Measurements from ENCODE around the gene NID1.

Gene NID1

DNA sequence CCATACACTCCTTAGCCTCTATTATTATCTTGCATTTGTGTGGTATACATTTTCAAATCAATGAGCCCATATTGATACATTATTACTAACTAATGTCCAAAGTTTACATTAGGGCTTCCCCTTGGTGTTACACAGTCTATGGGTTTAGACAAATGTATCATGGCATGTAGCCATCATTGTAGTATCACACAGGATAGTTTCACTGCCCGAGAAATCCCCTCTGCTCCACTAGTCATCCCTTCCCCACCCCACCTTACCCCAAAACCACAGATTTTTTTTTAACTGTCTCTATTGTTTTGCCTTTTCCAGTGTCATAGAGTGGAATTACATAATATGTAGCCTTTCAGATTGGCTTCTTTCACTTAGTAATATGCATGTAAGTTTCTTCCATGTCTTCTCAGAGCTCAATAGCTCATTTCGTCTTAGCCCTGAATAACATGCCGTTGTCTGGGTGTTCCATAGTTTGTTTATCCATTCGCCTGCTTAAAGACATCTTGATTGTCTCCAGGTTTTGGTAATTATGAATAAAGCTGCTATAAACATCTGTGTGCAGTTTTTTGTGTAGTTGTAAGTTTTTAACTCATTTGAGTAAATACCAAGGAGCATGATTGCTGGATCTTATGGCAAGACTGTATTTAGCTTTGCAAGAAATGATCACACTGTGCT is 111.8 kb downstream of the NID1 start:
- DNase-seq: no peak

DNA sequence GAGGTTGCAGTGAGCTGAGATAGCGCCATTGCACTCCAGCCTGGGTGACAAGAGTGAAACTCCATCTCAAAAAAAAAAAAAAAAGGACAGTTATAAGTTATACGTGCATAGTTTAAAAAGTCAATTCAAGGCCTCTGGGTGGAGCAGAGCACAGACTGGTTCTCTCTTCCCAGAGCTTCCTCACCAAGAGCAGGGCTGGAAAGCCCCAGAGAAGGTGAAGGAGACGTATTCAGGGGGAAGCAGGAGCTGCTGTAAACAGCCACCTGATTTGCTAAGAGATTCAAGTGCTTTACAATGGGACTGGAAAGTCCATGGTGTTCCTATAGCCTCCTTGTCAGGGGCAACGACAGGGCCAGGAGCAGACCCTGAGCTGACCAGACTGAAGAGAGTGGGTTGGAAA is 113.2 kb downstream of the NID1 start:
- no peak for DNase-seq

DNA sequence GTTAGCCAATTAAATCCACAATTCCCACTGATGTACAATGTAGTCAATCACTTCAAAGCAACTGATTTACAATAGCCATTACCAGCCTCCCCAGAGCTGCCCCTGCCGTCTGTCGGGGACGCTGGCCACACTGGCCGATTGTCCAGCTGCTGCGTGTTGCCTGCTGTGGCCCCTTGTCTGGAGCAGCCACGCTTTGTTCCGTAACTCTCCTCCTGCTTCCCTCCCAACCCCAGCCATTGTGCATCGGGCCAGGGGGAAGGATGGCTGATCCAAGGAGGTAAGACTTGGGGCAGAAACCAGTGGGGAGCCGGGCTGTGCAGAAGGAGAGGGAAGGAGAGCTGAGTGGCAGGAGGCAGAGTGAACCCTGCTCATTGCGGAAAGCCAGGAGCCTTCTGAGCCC is 114.6 kb downstream of the NID1 start:
- DNase-seq: no peak

DNA sequence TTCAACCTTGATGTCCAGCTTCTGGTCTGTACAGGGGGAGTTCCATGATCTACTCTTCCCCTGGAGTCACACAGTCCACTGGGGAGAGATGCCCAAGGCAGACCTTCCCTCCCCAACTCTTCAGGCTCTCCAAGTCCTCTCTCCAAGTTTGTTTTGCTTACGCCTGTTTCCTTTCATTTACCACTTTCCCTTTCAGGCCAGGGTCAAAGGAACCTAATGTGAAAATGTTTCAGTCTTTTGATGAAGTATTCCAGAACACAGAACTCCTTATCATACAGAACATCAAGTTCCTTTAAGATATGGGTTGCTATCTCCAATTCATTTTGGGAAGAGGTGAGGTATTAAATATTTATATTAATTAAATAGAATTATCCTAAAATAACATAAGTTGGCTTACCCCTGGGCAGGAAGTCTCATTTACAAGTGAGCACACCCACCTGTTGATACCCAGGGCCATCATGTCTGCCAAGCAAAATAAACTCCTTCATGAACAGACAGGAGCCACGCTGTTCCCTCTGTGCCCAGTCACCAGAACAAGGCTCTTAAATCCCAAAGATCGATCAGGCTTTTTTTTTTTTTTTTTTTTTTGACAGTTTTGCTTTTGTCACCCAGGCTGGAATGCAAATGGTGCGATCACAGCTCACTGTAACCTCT is 116.0 kb downstream of the NID1 start:
- DNase-seq: no peak

DNA sequence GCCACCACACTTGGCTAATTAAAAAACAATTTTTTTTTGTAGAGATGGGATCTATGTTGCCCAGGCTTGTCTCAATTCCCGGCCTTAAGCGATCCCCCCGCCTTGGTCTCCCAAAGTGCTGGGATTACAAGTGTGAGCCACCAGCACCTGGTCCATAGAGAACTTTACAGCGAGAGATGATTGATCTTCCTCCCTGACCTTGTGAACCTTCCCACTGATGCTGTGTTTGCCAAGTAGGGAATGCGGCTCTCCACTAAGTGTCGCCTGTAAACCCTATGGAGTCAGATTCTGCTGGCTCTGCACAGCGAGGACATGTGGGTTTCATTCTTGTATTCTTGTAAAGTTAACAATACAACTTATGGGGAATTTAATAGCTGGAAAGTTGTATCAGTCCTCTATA is 116.9 kb downstream of the NID1 start:
- DNase-seq: no peak

DNA sequence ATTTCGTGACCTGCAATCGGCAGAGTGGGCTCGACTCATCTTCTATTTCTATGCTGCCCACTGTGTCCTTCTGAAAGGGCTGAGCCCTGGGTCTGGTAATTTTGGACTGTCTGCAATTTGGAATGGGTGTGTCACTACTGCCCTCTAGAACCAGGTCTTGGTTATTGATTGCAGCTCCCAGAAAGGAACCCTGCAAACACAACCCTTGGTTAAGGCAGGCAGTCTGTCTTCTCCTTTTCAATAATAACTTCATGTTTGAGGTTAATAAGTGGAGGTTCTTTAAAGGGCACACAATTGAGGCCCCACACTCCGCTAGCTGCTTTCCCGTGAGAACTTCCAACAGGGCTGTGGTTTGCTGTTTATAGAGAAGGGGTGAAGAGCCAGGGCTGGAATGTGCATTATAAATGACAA is 118.3 kb downstream of the NID1 start:
- DNase-seq: no peak

DNA sequence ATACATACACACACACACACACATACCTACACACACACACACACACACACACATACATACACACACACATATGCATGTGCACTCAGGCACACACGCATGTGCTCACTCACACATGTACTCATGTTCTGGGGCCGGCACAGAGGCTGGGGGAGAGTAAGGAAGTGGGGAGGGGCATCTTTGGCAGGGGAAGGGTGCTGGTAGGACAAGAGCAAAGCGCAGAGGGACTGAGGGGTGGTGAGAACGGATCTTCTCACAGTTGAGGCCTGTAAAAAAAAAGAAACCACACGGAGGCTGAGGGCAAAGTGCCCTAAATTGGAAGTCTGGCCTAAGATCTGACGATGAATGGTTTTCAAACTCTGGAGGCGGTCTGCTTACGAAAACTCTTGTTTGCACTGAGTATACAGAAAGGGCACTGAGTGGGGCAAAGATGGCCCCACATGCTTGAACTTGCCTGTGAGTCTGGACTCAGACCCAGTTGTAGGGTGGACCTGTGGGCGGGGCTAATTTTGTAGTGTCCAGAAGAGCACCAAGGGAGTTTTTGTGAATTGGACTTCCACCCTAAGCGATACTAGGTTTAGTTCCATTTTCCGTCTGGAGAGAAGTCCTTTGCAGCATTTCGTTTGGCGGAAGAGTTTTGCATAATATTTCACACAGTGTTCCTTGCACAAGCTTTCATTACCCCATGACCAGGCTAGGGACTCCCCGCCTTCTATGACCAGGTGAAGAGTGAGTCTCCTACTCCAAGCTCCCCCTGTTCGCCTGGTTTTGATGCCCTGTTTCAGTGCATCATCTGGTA is 118.9 kb downstream of the NID1 start:
- DNase-seq: no peak

DNA sequence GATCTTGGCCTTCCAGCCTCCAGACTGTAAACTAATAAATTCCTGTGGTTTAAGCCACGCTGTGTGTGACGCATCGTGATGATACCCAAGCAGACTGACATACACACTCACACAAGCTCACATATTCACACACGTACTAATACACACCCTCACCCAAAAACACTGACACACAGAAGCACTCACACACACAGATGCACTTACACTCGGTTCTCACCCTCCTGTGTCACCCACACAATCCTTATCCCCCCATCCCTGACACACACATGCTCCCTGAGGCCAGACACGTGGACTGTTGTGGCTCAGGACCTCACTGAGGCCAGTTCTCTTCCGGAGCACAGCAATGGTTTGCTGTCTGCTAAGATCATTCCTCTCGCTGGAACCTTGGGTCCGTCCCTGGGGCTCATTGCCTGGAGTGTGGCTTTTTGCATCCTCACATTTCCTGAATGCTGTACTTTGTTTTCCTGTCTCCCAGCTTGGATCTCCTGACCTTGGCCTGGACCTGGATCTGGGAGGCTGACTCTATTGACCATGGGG is 121.2 kb downstream of the NID1 start:
- DNase-seq: no peak

DNA sequence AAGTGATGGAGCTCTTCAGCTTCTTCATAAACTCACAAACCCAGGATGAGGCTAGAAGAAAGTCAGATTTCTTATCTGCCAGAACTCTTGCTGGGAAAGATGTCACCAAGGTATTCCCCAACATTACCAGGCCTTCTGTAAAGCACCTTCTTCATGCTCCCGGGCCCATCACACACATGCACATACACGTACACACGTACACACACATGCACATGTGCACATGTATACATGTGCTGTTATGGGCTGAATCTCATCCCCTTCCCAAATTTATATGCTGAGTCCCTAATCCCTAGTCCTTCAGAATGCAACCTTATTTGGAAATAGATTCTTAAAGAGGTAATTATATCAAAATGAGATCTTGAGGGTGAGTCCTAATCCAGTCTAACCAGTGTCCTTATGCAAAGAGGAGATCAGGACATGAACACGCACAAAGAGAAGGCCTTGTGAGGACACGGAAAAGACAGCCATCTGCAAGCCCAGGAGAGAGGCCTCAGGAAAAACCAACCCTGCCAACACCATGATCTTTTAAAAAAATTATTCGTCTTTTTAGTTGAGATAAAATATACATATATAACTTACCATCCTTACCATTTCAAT is 121.8 kb downstream of the NID1 start:
- no peak for DNase-seq

DNA sequence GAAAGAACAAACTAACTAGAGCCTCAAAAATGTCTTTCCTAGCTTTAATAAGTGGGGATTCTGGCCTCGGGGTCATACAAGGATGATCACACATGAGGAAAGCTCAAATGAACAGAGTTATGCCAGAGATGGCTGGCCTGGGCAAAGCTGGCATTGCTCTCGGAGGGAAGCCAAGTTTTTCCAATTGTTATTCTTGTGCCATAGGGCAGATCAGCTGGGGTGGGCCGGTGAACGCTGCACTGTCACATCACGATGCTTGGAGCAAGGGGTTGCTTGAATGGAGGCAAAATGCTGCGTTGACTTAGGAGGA is 122.3 kb downstream of the NID1 start:
- DNase-seq: no peak

DNA sequence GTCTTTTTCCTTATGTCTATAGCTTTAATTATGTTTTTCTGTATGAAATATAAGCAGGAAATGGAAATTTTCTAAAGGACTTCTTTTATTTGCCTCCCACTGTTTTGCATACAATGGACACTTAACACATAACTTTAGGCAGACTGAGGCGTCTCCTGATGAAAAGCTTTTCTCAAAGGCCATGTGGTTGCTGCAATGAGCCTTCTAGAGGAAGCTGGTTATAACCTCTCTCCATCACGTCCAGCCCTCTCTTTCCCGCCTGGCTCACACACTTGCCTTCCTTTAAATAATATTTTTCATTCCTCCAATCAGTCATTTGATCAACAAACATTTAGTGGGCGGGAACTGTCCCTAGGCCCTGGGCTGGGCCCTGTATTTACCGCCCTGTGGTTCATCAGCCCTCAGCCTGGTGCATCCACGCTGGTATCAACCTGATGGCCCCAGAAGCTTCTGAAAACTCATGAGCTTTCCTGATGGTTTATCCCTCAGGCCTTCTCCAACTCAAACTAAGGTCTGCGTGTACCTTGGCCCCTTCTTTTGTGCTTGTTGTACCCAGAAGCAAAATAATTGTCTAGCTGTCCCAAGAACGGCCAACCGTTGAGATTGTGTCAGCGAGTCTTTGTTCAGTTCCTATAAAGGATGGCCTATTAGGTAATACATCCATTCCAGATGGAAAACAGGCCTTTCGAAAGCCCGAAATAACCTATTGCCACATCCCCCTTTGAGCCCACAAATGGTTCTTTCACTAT is 122.8 kb downstream of the NID1 start:
- DNase-seq: no peak

DNA sequence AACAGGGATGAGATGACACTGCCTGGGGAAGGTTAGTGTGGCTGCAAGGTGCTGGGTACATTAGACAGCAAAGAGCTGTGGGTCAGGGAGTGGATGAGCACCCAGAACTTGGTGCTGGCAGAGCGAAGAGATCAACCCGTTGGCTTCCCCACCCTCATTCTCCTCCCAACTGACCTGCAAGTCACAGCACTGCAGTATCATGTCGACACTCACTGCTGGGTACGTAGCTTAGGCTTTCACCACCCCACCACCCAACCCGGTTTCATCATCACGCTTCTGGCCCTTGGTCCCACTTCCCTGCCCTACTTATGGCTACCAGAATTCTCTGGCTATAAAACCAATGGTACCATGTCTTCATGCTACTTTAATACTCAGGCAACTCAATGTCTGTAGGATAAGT is 124.6 kb downstream of the NID1 start:
- DNase-seq: no peak

DNA sequence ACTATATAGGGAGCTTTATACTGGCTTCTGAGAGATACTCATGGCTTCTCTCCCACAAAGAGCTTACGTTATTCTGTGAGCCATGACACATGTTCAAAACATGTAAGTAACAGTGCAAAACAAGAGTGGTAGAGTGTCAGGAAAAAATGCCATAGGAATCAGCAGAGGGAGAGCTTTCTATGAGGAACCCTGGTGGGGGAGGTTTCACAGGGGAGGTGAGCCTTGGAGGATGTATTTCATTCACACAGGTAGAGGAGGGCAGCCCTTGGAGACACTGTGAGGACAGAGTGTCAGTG is 125.5 kb downstream of the NID1 start:
- DNase-seq: no peak

DNA sequence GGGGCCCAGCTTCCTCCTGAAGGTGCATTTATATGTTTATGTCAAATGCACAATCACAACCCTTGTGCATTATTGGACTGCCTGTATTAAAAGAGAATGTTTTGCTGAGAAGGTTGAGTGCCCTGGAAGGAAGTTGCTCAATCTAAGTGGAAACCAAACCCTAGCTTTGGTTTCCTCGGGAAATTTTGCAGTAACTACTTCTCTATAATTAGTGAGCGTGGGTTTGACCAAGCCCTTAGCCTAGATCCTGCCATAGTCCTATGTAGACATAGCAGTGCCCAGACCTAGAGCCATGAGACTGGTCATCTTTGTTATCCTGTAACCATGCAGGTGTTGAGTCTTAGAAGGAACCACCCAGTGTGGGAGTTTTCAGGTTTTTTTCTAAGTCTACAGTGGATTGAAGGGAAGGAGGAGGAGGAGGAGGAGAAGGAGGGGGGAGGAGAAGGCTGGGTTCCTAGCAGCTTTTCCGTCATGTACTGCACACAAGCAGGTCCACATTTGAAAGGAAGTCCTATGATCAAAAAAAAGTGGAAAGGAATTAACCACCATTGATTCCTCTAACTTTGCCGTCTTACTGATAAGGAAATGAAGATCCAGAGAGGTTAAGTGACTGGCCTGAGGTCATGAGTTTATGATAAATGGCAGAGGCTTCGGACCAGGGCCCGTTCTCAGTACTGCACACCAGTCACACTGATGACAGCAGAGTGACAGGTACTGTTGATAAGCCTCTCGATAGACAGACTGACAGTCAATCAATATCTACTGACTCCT is 126.0 kb downstream of the NID1 start:
- DNase-seq: no peak

DNA sequence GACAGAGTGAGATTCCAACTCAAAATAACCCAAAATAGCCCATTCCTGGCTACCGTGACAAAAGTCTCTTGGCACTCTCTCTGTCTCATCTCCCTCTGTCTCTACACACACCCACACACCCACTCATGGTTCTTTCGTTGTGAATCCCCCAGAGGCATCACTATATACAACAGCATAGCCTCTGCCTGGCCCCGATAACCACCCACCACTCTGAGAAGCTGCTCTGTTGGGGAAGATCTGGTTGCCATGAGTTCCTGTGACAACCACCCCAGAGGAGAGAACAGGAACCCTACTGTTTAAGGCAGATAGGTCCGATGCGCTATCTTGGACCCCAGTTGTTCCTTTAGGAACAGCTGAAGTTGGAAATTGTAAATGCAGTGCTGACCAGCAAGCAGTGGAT is 127.8 kb downstream of the NID1 start:
- DNase-seq: no peak

DNA sequence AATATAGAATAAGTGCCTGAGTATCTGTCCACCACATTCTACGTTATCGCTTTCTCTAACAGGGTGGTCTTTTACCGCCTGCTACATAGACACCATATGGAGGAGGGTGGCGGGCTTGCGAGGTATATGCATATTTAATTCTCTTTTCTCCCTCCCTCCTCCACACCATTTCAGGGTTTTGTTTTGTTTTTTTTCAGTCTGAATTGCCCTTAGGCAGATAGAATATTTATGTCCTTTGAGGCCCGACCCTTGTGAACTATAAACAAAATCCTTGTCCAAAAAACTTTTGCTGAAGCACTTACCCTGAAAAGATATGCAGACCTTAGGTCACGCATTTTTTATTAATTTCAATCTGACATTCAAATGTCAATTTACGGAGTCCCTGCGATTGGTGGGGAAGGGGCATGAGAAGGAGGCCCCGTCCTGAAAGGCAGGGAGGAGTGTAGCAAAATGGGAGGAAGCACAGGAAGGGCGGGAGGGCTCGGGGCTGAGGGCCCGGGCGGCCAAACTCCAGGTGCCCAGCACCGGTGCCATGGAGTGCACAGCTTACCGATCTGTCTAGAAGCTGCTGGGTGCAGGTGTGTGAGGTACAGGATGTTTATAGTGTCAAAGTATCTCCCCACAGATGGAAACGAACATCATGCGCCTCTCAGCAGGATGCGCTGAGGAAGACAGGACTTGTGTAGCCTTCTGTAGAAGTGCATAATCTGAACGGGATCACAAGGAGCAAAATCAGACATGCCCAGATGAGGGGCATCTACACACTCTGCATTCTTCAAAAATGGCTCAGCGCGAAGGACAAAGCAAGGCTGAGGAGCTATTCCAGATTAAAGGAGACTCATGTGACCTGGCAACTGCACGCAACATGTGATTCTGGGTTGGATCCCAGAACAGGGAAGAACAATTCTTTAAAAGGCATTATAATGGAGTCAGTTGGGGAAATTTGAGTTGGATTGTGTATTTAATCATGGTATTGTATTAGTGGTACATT is 129.4 kb downstream of the NID1 start:
- DNase-seq: no peak

DNA sequence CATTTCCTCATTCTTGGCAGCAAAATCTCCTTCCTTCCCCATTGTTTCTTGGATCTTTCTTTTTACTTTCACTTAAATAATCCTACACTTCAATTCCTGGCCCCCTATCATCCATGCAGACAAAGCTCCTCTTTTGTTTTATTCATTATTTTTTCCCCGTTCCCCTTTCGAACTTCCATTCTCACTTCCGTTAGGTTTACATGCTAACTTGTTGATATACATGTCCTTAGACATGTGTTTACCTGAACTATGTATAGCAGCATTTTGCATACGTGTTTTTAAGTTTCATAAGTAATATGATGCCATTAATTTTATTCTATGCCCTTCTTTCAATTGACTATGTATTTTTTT is 131.1 kb downstream of the NID1 start:
- DNase-seq: no peak

DNA sequence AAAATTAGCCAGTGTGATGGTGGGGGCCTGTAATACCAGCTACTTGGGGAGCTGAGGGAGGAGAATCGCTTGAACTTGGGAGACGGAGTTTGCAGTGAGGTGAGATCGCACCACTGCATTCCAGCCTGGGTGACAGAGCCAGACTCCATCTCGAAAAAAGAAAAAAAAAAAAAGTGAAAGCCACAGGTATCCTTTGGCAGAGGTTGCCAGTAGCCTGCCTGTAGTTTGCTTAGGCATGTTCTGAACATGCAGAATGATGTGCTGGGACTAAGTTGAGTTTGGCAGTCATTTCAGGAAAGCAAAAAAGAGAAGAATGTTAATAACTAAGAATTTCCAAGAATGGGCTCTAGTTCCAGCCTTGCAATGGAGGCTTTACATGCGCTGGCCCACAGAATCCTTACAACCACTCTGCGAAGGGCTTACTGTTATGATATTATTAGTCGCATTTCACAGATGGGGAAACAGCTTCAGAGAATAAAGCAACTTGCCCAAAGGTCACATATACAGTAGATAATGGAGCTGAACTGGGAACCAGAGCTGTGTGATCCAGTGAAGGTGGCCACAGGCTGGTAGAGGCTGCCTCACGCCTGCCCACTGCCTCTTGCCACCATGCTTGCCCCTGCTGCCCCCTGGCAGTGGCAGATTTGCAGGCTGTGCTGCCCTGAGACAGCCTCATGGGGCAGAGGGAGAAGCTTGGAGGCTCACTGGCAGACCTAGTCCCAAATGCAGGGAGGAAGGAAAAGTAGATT is 131.7 kb downstream of the NID1 start:
- no peak for DNase-seq

DNA sequence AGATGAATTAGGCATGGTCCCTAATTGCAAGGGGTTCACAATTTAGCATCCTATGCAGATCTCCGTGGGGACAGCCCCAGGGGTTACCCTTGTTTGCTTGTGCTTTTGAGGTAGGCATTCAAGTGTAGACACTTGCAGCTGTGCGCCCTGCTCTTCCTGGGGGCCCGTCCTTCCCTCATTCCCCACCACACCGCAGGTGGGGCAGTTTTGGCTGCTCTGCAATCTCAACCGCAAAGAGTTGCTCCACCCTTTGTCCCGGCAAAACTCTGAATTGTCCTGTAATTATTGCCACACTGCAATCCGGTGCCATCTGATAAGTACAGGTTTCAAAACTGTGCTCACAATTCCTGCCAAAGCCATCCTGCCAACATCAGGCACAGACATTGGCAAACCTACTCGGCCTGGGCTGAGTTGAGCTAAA is 132.8 kb downstream of the NID1 start:
- no peak for DNase-seq

DNA sequence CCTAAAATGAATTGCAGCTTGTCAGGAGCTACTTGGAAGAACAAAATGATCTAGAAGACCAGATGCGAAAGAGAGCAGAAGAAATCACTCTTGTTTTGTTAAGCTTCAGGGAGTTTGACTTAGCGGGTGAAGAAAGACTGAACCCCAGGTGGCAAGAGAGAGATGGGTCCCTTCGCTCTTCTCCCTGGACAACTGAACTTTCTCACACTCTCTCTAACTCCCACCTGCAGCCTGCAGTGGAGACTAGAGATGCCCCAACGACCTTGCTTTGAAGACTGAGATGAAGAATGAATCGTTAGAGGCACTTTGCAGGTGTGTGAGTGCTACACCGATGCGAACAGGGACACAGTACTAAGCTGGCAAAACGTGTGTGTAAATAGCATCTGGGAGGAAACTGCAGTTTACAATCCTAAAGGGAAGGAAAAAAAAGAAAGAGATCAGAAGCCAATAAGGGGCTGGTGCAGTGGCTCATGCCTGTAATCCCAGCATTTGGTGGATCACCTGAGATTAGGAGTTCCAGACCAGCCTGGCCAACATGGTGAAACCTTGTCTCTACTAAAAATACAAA is 133.6 kb downstream of the NID1 start:
- no peak for DNase-seq

Data from NCI-H524 treated with DMSO at 0.1 percent for 48 hours (cell line).